SK-N-SH treated with all-trans-retinoic acid at 6 μM for 48 hours (cell line): Measurements from ENCODE around the gene RASL12.

Experiments
- ARNTL ChIP-seq: fragments of 450-650 bp; formaldehyde crosslinking; IDR thresholded peaks from 2 replicates; pipeline ENCODE4 v1.5.0; 2020; ENCODE audit warnings: low read depth, mild to moderate bottlenecking, moderate library complexity, borderline replicate concordance
- BACH2 ChIP-seq: fragments of 250-450 bp; sonication (Bioruptor Pico); IDR thresholded peaks from 2 replicates; pipeline ENCODE4 v1.9.0; 2021; ENCODE audit warnings: mild to moderate bottlenecking, borderline replicate concordance
- CREB5 ChIP-seq: fragments of 250-450 bp; sonication (Bioruptor Pico); IDR thresholded peaks from 2 replicates; pipeline ENCODE4 v1.5.1; 2020; ENCODE audit warnings: low read depth, mild to moderate bottlenecking, moderate library complexity
- CSDC2 ChIP-seq: fragments of 250-450 bp; sonication (Bioruptor Pico); IDR thresholded peaks from 2 replicates; pipeline ENCODE4 v1.5.0; 2020; ENCODE audit warnings: mild to moderate bottlenecking, moderate library complexity
- ISL1 ChIP-seq: fragments of 250-450 bp; sonication (Bioruptor Pico); IDR thresholded peaks from 2 replicates; pipeline ENCODE4 v2.1.2; 2022; ENCODE audit warnings: mild to moderate bottlenecking, moderate library complexity
- OSR1 ChIP-seq: fragments of 250-450 bp; sonication (Bioruptor Pico); IDR thresholded peaks from 2 replicates; pipeline ENCODE4 v1.8.0; 2022; ENCODE audit warnings: moderate library complexity, mild to moderate bottlenecking, inconsistent platforms
- PATZ1 ChIP-seq: fragments of 250-450 bp; sonication (Bioruptor Pico); IDR thresholded peaks from 2 replicates; pipeline ENCODE4 v1.8.0; 2020; ENCODE audit warnings: mild to moderate bottlenecking, moderate library complexity, borderline replicate concordance
- RARB ChIP-seq: fragments of 250-450 bp; sonication (Bioruptor Pico); IDR thresholded peaks from 2 replicates; pipeline ENCODE4 v1.8.0; 2021; ENCODE audit warnings: mild to moderate bottlenecking, moderate library complexity
- SNAI2 ChIP-seq: fragments of 250-450 bp; sonication (Bioruptor Pico); IDR thresholded peaks from 2 replicates; pipeline ENCODE4 v1.5.0; 2020; ENCODE audit warnings: mild to moderate bottlenecking, moderate library complexity
- ZFP3 ChIP-seq: fragments of 250-450 bp; sonication (Bioruptor Pico); IDR thresholded peaks from 2 replicates; pipeline ENCODE4 v1.5.0; 2020; ENCODE audit warnings: mild to moderate bottlenecking, moderate library complexity
- ZFP30 ChIP-seq: fragments of 450-650 bp; formaldehyde crosslinking; IDR thresholded peaks from 2 replicates; pipeline ENCODE4 v1.5.0; 2022; ENCODE audit warnings: mild to moderate bottlenecking, moderate library complexity
- ZNF565 ChIP-seq: fragments of 450-650 bp; formaldehyde crosslinking; conservative IDR thresholded peaks from 2 replicates; pipeline ENCODE4 v1.5.0; 2020; ENCODE audit warnings: low read depth, mild to moderate bottlenecking, moderate library complexity

DNA sequence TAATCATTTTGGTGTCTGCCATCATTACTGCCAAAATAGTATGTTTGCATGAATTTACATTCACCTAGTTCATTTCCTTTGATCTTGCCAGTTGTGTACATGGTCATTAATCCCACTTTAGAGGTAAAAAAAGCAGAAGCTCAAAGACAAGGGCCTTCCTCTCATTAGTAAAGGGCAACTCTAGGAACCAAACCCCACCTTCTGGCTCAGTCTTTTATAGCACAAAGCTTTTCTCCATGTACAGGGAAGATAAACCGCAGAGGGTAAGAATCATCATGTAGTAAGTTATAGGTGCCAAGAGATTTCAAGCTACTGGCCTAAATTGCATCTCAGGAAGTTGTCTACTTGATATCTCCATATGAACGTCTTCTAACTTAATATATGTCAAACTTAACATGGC lies 58.8 kb downstream of the RASL12 start:
- no peak for TF ChIP-seq ZFP30 (CRISPR knock-in tag)
- no peak for TF ChIP-seq ZNF565
- TF ChIP-seq CSDC2 (CRISPR knock-in tag), result no peak
- no peak for TF ChIP-seq BACH2 (CRISPR knock-in tag)
- no peak for TF ChIP-seq RARB (CRISPR knock-in tag)
- no peak for TF ChIP-seq OSR1 (CRISPR knock-in tag)
- no peak for TF ChIP-seq ARNTL
- TF ChIP-seq CREB5, result no peak
- TF ChIP-seq ISL1 (CRISPR knock-in tag), result no peak
- TF ChIP-seq ZFP3 (CRISPR knock-in tag), result no peak
- no peak for TF ChIP-seq PATZ1 (CRISPR knock-in tag)
- TF ChIP-seq SNAI2 (CRISPR knock-in tag), result no peak
